Skin epidermis (tissue), 12 donors: ENCODE results near the gene TEX9.
A peak's percentile ranks its signal among the peaks of the same experiment; 100 is the strongest.
"Not testable (repeated sequence)": the region's sequence is repeated elsewhere in the genome, so short reads cannot be mapped to it uniquely, and the experiment has no call there.

Experiments
- H3K27ac ChIP-seq, 21 experiments: fragments of 200-600 bp; sonication (generic) in 11 of 21; one replicate each; pipeline ENCODE4 v1.5.0; 2020; ENCODE audit warnings: mild to moderate bottlenecking in 3 of 21, inconsistent platforms in 2 of 21, moderate library complexity in 2 of 21
- H3K4me3 ChIP-seq, 7 experiments: fragments of 200-600 bp; sonication (generic) in 2 of 7; one replicate each; pipeline ENCODE4 v1.5.0; 2020; ENCODE audit warnings: inconsistent platforms in 2 of 7, mild to moderate bottlenecking in 2 of 7, moderate library complexity in 1 of 7

Gene TEX9

GRCh38 chr15:56365075-56365711, at the start of gene TEX9:
Gene TEX9, plus strand, starts transcription at chr15:56365426. Its CDS starts 25 bp downstream, at chr15:56365451.
- H3K27ac ChIP-seq: peak within 1 kb of the TSS in 16 of 21 experiments; percentile 1 to 75 (median 48)
- peak within 1 kb of the TSS; percentile 46 to 77 (median 54) for H3K4me3 ChIP-seq

DNA sequence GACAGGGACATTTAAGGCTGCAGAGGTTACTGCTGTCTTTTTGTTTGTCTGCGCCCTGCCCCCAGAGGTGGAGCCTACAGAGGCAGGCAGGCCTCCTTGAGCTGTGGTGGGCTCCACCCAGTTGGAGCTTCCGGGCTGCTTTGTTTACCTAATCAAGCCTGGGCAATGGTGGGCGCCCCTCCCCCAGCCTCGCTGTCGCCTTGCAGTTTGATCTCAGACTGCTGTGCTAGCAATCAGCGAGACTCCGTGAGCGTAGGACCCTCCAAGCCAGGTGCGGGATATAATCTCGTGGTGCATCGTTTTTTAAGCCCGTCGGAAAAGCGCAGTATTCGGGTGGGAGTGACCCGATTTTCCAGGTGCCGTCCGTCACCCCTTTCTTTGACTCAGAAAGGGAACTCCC, 48.7 kb upstream of the TEX9 start:
- H3K27ac ChIP-seq, H3K4me3 ChIP-seq: not testable (repeated sequence)

GRCh38 chr15:56320316-56320715, 44.9 kb upstream of the TEX9 start:
- Histone ChIP-seq H3K27ac (no peak overlapping the region), H3K4me3 (no peak overlapping the region)

GRCh38 chr15:56320861-56321260, 44.4 kb upstream of the TEX9 start:
- H3K27ac ChIP-seq: no peak overlapping the region
- H3K4me3 ChIP-seq: no peak overlapping the region

- H3K27ac ChIP-seq: no peak overlapping the region
- no peak overlapping the region for H3K4me3 ChIP-seq
Observed at GRCh38 chr15:56322444-56322843, 42.8 kb upstream of the TEX9 start.

DNA sequence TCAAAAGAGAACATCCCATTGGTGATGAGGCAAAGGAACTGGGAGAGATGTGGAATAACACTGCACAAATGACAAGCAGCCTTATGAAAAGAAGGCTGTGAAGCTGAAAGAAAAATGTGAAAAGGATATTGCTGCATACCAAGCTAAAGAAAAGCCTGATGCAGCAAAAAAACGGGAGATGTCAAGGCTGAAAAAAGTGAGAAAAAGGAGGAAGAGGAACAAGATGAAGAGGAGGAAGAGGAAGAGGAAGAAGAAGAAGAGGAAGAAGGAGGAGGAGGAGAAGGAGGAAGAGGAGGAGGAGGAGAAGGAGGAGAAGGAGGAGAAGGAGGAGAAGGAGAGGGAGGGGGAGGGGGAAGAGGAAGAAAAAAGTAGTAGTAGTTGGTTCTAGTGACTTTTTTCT, 41.8 kb upstream of the TEX9 start:
- Histone ChIP-seq H3K27ac (no peak overlapping the region), H3K4me3 (no peak overlapping the region)

DNA sequence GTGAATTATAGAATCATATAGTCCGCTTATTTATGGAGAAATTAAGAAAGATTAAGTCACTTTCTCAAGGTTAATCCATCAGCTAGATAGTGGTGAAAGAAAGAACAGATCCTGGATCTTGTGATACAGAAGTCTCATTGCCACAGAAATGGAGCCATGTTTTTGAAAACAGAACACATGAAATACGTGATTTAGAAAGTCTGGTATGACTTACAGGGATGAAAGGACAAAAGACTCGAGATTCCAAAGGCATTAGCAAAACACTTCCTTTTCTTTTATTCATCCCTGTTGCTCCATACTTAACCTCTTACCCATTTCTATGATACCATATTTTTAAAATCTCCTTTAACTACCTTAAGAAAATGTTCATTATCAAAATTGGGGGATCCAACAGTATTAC, 40.0 kb upstream of the TEX9 start:
- no peak overlapping the region for H3K27ac ChIP-seq
- no peak overlapping the region for H3K4me3 ChIP-seq

- no peak overlapping the region for H3K4me3 ChIP-seq
- H3K27ac ChIP-seq: peak overlapping the region in 1 of 21 experiments; percentile 33
Observed at GRCh38 chr15:56327721-56328502, 37.3 kb upstream of the TEX9 start.

GRCh38 chr15:56337084-56337725, 28.0 kb upstream of the TEX9 start:
- Histone ChIP-seq H3K27ac (no peak overlapping the region), H3K4me3 (no peak overlapping the region)

DNA sequence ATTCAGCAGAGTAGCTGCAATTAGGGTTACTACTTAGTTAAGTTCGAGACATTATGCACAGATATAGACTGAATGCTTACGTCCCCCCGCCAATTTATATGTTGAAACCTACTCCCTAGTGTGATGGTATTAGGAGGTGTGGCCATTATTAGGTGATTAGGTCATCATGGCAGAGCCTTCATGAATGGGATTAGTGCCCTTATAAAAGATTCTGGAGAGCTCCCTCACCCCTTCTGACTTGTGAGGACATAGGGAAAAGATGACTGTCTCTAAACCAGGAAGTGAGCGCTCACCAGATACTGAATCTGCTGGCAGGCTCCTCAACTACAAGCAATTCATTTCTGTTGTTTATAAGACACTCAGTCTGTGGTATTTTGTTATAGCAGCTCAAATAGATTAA, 25.6 kb upstream of the TEX9 start:
- Histone ChIP-seq H3K4me3 (no peak overlapping the region), H3K27ac (no peak overlapping the region)

GRCh38 chr15:56341201-56341600, 24.0 kb upstream of the TEX9 start:
- Histone ChIP-seq H3K4me3 (no peak overlapping the region), H3K27ac (no peak overlapping the region)

- Histone ChIP-seq H3K4me3 (no peak overlapping the region), H3K27ac (peak overlapping the region in 1 of 21 experiments; percentile 13)
Observed at GRCh38 chr15:56342653-56343052, 22.6 kb upstream of the TEX9 start.

GRCh38 chr15:56343879-56344278, 21.3 kb upstream of the TEX9 start:
- H3K27ac ChIP-seq: no peak overlapping the region
- H3K4me3 ChIP-seq: no peak overlapping the region

DNA sequence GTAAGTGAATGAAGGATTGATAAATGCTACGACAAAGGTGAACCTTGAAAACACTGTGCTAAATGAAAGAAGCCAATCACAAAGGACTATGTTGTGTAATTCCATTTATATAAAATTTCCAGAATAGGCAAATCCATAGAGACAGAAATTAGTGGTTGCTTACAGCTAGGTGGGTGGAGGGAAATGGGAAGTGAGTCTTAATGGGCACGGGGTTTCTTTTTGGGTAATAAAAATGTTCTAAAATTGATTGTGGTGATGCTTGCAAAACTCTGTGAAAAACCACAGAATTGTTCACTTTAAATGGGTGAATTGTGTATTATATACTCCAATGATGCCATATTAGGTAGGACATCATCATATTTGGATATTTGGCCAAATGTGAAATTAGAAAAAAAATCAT, 20.9 kb upstream of the TEX9 start:
- no peak overlapping the region for H3K4me3 ChIP-seq
- no peak overlapping the region for H3K27ac ChIP-seq

- Histone ChIP-seq H3K4me3 (no peak overlapping the region), H3K27ac (no peak overlapping the region)
Observed at GRCh38 chr15:56346414-56346813, 18.8 kb upstream of the TEX9 start.

DNA sequence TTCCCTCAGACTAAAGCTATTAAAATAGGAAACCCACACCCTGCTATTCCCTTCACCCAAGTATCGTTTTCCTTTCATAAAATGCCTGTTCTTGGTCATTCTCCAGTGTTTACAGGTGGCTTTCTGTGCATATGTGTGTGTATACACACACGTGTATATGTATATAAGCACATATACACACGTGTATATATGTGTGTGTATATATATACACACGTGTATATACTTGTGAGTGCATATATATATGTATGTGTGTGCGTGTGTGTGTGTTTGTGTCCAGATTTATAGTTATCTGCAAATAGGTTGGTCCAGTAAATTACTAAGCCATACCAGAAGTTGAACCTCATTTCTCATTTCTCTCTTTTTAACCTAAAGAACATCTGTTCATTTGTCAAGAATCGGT, 15.7 kb upstream of the TEX9 start:
- no peak overlapping the region for H3K27ac ChIP-seq
- H3K4me3 ChIP-seq: no peak overlapping the region

DNA sequence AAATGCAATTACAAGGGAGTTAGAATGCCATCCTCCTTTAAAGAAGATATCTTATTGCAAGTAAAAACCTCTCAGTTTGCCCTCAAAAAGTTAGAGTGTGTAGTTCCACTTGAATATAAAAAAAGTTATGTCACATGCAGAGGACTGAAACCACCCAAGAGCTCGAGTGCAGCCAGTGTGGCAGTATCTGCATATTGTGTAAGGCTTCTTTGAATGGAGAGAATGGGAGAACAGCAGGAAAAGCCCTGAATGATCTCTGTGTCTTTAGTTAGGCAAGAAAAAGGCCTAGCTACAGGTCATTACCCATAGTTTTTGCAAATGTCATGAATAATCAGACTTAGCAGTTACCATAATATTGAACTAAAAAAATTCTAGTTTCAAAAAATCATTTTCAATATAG, 13.9 kb upstream of the TEX9 start:
- no peak overlapping the region for H3K27ac ChIP-seq
- no peak overlapping the region for H3K4me3 ChIP-seq

DNA sequence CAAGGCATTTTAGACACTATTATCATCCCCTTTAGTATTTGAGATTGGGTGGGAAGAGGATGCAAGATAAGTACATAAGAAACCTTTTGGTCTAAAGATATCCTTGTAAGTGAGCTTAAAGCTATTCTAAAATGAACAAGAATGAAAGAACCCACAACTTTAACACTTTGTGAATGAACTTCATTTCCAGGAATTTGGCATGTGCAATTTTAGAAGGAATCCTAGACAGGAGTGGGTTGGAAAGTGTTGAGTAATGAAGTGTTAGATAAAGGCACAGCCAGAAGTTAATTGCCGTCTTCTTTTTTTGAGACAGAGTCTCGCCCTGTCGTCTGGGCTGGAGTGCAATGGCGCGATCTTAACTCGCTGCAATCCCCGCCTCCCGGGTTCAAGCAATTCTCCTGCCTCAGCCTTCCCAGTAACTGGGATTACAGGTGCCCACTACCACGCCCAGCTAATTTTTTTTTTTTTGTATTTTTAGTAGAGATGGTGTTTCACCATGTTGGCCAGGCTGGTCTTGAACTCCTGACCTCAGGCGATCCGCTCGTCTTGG, 13.2 kb upstream of the TEX9 start:
- no peak overlapping the region for H3K4me3 ChIP-seq
- no peak overlapping the region for H3K27ac ChIP-seq

DNA sequence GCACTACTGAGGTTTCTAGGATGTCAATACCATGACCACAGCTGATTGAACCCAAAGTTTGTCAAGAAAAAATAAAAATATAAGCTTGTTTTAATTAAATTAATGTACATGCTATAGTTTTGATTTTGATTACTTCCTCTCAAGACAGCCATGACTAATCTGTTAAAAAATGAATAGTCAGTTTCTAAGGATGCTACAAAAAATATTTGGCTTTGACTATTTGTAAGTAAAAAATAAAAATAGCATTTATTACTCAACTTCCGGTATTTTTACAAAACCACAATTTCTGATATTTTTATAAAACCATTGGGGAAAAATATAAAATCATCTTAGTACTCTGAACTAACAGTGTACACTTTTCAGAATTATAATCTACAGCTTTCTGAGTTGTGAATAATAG, 12.1 kb upstream of the TEX9 start:
- Histone ChIP-seq H3K4me3 (no peak overlapping the region), H3K27ac (peak overlapping the region in 2 of 21 experiments; percentile 6 to 18)

GRCh38 chr15:56353740-56354139, 11.5 kb upstream of the TEX9 start:
- H3K27ac ChIP-seq: peak overlapping the region in 1 of 21 experiments; percentile 6
- H3K4me3 ChIP-seq: no peak overlapping the region

GRCh38 chr15:56356616-56357015, 8.6 kb upstream of the TEX9 start:
- Histone ChIP-seq H3K27ac (peak overlapping the region in 1 of 21 experiments; percentile 31), H3K4me3 (no peak overlapping the region)
